Osteoblast (primary cell): ENCODE measurements around the gene PC. TPM values are rescaled to one million over a fixed set of nuclear protein-coding genes. Genes with fewer than 3 reads are reported as not detected.
A peak's percentile ranks its signal among the peaks of the same experiment; 100 is the strongest.

ENCODE experiments used
- DNase-seq: peaks from one replicate; pipeline ENCODE4 v3.0.0; 2011; ENCODE audit warnings: low spot score, mixed read lengths; ENCODE audit not compliant: insufficient read length; ENCODE audit errors: missing footprints
- H2AFZ ChIP-seq: 2 replicates; pipeline ENCODE4 v1.6.0; 2011; ENCODE audit warnings: mild to moderate bottlenecking, low read length
- H3K27ac ChIP-seq: 2 replicates; pipeline ENCODE4 v1.5.1; 2011; ENCODE audit warnings: mild to moderate bottlenecking, low read depth, low read length, moderate library complexity
- H3K27me3 ChIP-seq: 2 replicates; pipeline ENCODE4 v1.6.0; 2012; ENCODE audit warnings: mild to moderate bottlenecking, control low read depth, inconsistent platforms, low read length, moderate library complexity; ENCODE audit not compliant: insufficient read depth
- H3K36me3 ChIP-seq: 2 replicates; pipeline ENCODE4 v1.5.1; 2011; ENCODE audit warnings: mild to moderate bottlenecking, low read length, control low read depth, moderate library complexity; ENCODE audit not compliant: insufficient read depth
- H3K4me1 ChIP-seq: 2 replicates; pipeline ENCODE4 v1.5.1; 2011; ENCODE audit warnings: mild to moderate bottlenecking, low read length, control low read depth, moderate library complexity; ENCODE audit not compliant: insufficient read depth
- H3K4me2 ChIP-seq: 2 replicates; pipeline ENCODE4 v1.6.0; 2011; ENCODE audit warnings: mild to moderate bottlenecking, low read length; ENCODE audit not compliant: insufficient read depth
- H3K4me3 ChIP-seq: fragments of 200-600 bp; sonication (generic); 3 replicates; pipeline ENCODE4 v1.5.1; 2012; ENCODE audit warnings: mild to moderate bottlenecking, low read length, inconsistent platforms; ENCODE audit not compliant: insufficient read depth
- H3K79me2 ChIP-seq: 2 replicates; pipeline ENCODE4 v1.6.0; 2012; ENCODE audit warnings: mild to moderate bottlenecking, low read length, control low read depth, inconsistent platforms; ENCODE audit not compliant: insufficient read depth
- H3K9me3 ChIP-seq: 2 replicates; pipeline ENCODE4 v1.5.1; 2011; ENCODE audit warnings: low read depth, low read length, control low read depth
- H4K20me1 ChIP-seq: 2 replicates; pipeline ENCODE4 v1.6.0; 2012; ENCODE audit warnings: mild to moderate bottlenecking, low read length, control low read depth; ENCODE audit not compliant: insufficient read depth
- total RNA-seq: library from RNA; depleted of rRNA; stranded (reverse); fragments of >200 nt; gene quantifications from 2 replicates; pipeline ENCODE4 v1.2.3, GENCODE V29; 2012
- TF ChIP-seq, protein P1 (sequence below): IDR thresholded peaks from 2 replicates; pipeline ENCODE4 v1.5.1; 2011; ENCODE audit warnings: mild to moderate bottlenecking, low read depth, low read length, moderate library complexity; ENCODE audit errors: extremely low read depth

The PC gene
- total RNA-seq, 1 donor = 48.5 TPM

DNA sequence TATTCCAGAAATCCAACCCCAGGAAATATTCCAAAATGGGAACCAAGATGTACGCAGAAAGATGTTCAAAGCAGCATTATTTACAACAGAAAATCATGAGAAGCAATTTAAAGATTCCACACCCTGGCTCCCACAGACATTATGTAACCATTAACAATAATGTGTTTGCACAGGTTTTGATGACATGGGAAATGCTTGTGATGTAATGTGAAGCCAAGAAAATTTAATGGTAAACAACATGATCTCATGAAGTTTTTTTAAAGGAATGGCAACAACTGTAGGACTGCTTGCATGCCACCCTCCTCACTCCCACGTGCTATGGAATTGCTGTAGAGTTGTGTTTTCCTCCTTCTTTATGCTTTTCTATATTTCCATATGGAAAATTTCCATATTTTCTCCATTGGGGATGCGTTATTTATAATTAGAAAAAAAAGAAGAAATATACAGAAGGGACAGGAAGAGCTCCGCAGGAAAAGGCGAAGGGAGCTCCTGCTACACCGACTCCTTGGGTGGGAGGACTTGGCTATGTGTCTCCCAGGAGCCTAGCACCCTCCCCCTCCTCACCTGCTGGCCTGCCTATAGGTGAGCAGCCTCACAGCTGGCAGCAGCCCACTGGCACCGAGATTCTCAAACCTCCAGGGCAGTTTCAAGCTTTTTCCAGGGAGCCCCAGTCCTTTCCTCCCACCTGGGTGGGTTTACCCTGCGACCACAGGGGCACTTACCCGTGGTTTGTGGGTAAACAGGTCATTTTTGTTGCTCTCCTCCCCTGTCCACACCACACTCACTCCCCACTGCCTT lies 80.4 kb downstream of the PC start:
- Histone ChIP-seq H3K79me2 (peaks cover 2% of the 10 kb centered on the region), H3K4me1 (peaks cover 10% of the 10 kb centered on the region), H2AFZ (no peak overlapping the region), H3K36me3 (no peaks in the 10 kb centered on the region), H3K4me3 (no peak overlapping the region), H3K27ac (no peak overlapping the region), H3K4me2 (no peak overlapping the region), H3K9me3 (no peaks in the 10 kb centered on the region), H4K20me1 (peaks cover 19% of the 10 kb centered on the region), H3K27me3 (no peaks in the 10 kb centered on the region)
- TF ChIP-seq, protein P1, sequence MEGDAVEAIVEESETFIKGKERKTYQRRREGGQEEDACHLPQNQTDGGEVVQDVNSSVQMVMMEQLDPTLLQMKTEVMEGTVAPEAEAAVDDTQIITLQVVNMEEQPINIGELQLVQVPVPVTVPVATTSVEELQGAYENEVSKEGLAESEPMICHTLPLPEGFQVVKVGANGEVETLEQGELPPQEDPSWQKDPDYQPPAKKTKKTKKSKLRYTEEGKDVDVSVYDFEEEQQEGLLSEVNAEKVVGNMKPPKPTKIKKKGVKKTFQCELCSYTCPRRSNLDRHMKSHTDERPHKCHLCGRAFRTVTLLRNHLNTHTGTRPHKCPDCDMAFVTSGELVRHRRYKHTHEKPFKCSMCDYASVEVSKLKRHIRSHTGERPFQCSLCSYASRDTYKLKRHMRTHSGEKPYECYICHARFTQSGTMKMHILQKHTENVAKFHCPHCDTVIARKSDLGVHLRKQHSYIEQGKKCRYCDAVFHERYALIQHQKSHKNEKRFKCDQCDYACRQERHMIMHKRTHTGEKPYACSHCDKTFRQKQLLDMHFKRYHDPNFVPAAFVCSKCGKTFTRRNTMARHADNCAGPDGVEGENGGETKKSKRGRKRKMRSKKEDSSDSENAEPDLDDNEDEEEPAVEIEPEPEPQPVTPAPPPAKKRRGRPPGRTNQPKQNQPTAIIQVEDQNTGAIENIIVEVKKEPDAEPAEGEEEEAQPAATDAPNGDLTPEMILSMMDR = no peak
- no peak for DNase-seq

DNA sequence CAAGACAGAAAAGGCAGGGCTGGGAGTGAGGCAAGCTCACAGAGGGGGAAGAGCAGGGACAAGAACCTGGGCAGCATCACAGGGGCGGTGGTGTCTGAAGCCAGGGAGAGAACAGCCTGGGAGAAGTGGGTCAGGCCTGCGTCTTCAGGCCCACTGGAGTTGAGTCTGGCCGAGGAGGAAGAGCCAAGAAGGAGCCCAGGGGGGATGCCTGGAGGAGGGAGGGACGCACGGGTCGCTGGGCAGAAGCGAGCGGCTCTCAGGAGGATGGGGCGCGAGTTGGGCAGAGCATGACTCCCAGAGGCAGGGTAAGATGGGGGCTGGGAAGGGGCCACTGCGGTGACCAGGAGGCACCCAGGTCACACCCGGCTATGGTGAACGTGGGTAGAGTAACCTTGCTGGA lies 82.8 kb downstream of the PC start:
- peaks cover 10% of the 10 kb centered on the region for H3K4me1 ChIP-seq
- no peaks in the 10 kb centered on the region for H3K9me3 ChIP-seq
- no peaks in the 10 kb centered on the region for H3K36me3 ChIP-seq
- peaks cover 11% of the 10 kb centered on the region for H4K20me1 ChIP-seq
- no peak overlapping the region for H3K4me2 ChIP-seq
- H3K4me3 ChIP-seq = no peak overlapping the region
- TF ChIP-seq, protein P1 = no peak
- no peaks in the 10 kb centered on the region for H3K79me2 ChIP-seq
- DNase-seq = peak; percentile 45
- H3K27ac ChIP-seq = no peak overlapping the region
- H3K27me3 ChIP-seq = no peaks in the 10 kb centered on the region
- H2AFZ ChIP-seq = no peak overlapping the region

DNA sequence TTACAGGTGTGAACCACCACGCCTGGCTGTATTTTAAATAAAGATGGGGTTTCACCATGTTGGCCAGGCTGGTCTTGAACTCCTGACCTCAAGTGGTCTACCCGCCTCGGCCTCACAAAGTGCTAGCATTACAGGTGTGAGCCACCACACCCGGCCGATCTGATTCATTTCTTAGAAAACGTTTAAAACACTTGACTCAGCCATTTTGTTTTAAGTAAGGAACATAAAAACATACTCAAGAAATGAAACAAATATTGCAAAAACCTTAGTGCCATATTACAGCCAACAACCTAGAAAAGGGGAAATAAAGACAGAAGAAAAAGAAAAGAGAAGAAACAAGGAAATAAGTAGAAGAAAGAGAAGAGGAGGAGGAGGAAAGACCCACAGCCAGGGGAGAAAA lies 84.0 kb downstream of the PC start:
- TF ChIP-seq, protein P1 = no peak
- no peaks in the 10 kb centered on the region for H3K79me2 ChIP-seq
- no peaks in the 10 kb centered on the region for H3K27me3 ChIP-seq
- H3K27ac ChIP-seq = no peak overlapping the region
- no peak overlapping the region for H3K4me3 ChIP-seq
- DNase-seq = peak; percentile 32
- no peak overlapping the region for H3K4me2 ChIP-seq
- no peaks in the 10 kb centered on the region for H3K9me3 ChIP-seq
- peaks cover 10% of the 10 kb centered on the region for H3K4me1 ChIP-seq
- peaks cover 10% of the 10 kb centered on the region for H4K20me1 ChIP-seq
- H2AFZ ChIP-seq = no peak overlapping the region
- no peaks in the 10 kb centered on the region for H3K36me3 ChIP-seq

DNA sequence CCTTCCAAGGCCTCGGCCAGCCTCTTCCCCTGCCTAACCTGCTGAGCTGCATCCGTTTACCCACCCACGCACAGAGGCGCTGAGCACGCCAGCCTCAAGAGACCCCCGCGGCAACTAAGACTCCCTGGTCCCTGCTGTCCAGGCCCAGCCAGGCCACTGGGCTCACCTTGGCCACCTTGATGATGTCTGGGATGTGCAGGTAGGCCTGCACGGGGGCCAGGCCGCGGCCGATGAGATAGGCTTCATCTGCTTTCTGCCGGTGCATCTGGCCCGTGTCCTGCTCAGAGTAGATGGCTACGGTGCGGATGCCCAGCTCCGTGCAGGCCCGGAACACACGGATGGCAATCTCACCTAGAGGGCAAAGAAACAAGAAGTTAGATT lies 86.7 kb downstream of the PC start:
- peak; percentile 45 for DNase-seq

More for the DNA sequence above, 86.7 kb downstream of the PC start:
- Histone ChIP-seq H3K27ac (no peak overlapping the region), H3K4me1 (no peaks in the 10 kb centered on the region), H3K27me3 (no peaks in the 10 kb centered on the region), H3K79me2 (no peaks in the 10 kb centered on the region), H3K9me3 (no peaks in the 10 kb centered on the region), H3K4me2 (no peak overlapping the region), H3K36me3 (no peaks in the 10 kb centered on the region), H2AFZ (no peak overlapping the region), H3K4me3 (no peak overlapping the region), H4K20me1 (peaks cover 7% of the 10 kb centered on the region)
- TF ChIP-seq, protein P1 = no peak
